ENCODE data around the gene SUCLA2.

- no peak for TF ChIP-seq CTCF (IDR thresholded peaks at IDR 0.05; ENCODE audit: insufficient read depth, low read length)
- TF ChIP-seq REST (IDR thresholded peaks at IDR 0.05; ENCODE audit: insufficient replicate concordance, low read depth) = no peak
- TF ChIP-seq POLR2AphosphoS5 (IDR thresholded peaks at IDR 0.05; ENCODE audit: low read depth) = no peak
- no peak for TF ChIP-seq SPI1 (IDR thresholded peaks at IDR 0.05; ENCODE audit: borderline replicate concordance, low read depth)
- TF ChIP-seq GABPA (IDR thresholded peaks at IDR 0.05; ENCODE audit: low read depth) = no peak
Measured at GRCh38 chr13:47949799-47950198, 51.3 kb downstream of the SUCLA2 start.

All from HL-60 (cell line).